GM23248 (cell line): ENCODE data around the gene DAPK1.

ENCODE experiments used
- EZH2 ChIP-seq: fragments of 200-600 bp; sonication (generic); IDR thresholded peaks from 2 replicates; pipeline ENCODE4 v1.6.1; 2018; ENCODE audit warnings: antibody characterized with exemption, mild to moderate bottlenecking; ENCODE audit not compliant: insufficient read depth, poor library complexity, severe bottlenecking
- EZH2phosphoT487 ChIP-seq: fragments of 200-600 bp; sonication (generic); IDR thresholded peaks from 2 replicates; pipeline ENCODE4 v1.6.1; 2018; ENCODE audit warnings: antibody characterized with exemption, moderate library complexity, mild to moderate bottlenecking, low read depth; ENCODE audit not compliant: insufficient read depth

GRCh38 chr9:87710443-87710842, 212.8 kb downstream of the DAPK1 start:
- TF ChIP-seq EZH2 (no peak), EZH2phosphoT487 (no peak)
